Fibroblast of mammary gland (primary cell): ENCODE results near the gene CACNB2.

Experiments
- DNase-seq: peaks from one replicate; pipeline ENCODE4 v3.0.0-alpha.2; 2010; ENCODE audit warnings: low read depth
- H3K4me3 ChIP-seq: 2 replicates; pipeline ENCODE4 v1.5.1; 2011; ENCODE audit warnings: low read depth, mild to moderate bottlenecking, low read length, moderate library complexity; ENCODE audit not compliant: control insufficient read depth
- CTCF ChIP-seq: conservative IDR thresholded peaks from 2 replicates; pipeline ENCODE4 v1.5.1; 2011; ENCODE audit warnings: low read depth, low read length, inconsistent platforms; ENCODE audit not compliant: control insufficient read depth, insufficient read depth

The CACNB2 gene

GRCh38 chr10:18417950-18418527 is 277.8 kb downstream of the CACNB2 start:
- H3K4me3 ChIP-seq = no peak overlapping the region
- DNase-seq = no peak
- no peak for TF ChIP-seq CTCF

DNA sequence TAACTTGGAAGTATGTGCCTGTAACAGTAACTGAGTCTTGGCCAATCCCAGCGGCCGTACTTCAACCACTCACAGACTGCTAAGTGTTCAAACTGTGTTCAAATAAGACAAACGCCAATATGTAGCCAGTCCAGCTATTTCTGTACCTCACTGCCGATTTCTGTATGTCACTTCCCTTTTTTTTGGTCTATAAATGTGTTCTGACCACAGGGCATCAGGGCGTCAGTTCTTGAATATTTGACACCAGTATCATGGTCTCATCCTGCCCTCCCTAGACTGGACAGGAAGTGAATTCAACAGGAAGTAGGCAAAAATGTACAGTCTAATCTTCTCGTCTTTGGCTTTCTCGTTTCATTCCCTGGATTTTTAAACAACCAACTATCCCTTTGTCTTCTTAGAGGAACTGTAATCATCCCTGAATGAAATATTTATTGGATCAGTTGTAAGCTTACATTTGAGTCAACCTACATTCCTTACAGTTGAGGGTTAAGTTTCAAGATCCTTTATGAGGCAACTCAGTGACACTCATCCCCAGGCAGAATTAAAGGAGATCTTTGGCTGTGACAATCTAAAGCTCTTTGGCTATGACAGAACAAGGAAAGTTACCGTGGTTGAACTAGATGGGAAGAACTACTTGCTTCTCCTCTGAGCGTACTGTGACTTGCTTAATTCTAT is 278.5 kb downstream of the CACNB2 start:
- peak; percentile 1 for DNase-seq
- H3K4me3 ChIP-seq = no peak overlapping the region
- TF ChIP-seq CTCF = no peak

DNA sequence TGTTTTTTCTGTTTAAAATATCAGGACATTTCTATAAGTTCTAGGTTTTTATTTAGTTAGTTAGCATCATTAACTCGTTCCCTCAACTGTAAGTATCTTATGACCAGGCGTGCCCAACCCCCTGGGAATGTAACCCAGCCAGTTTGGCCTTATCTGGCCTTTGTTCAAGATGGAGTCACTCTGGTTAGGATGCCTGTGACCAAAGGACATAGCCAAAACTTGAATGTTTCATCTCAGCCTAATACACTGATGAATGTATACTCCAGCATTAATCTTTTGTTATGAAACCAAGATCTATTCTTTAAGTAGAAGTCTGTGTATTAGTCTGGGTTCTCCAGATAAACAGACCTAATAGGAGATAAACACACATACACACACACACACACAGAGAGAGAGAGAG is 279.7 kb downstream of the CACNB2 start:
- TF ChIP-seq CTCF = no peak
- DNase-seq = no peak
- no peak overlapping the region for H3K4me3 ChIP-seq

DNA sequence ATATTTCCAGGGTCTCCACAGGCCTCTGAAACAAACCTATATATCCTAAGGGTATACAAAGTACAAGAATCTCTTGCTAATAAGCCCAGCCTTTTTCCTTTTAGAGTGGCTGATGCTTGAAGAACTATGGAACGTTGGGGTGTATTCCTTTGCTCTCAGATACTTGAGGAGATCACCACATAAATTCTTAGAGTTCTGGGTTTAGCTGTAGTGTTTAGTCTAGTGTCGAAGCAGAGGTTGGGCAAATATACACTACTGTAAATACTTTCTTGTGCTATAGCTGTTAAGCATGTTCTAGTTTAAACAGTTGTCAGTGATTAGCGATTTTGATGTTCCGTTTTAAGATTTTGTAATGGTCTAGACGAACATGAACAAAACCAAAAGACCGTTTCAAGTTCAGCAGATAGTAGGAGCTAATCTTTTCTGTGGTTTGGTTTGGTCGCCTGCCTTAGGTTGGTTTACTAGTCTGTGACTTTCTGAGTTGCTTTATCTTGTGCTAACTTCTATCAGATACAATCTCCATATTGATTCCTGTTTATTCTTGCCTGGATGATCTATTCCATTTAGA is 281.6 kb downstream of the CACNB2 start:
- no peak for DNase-seq
- no peak overlapping the region for H3K4me3 ChIP-seq
- no peak for TF ChIP-seq CTCF

- no peak for DNase-seq
- H3K4me3 ChIP-seq = no peak overlapping the region
- TF ChIP-seq CTCF = no peak
Observed at GRCh38 chr10:18423058-18423637, 282.9 kb downstream of the CACNB2 start.

DNA sequence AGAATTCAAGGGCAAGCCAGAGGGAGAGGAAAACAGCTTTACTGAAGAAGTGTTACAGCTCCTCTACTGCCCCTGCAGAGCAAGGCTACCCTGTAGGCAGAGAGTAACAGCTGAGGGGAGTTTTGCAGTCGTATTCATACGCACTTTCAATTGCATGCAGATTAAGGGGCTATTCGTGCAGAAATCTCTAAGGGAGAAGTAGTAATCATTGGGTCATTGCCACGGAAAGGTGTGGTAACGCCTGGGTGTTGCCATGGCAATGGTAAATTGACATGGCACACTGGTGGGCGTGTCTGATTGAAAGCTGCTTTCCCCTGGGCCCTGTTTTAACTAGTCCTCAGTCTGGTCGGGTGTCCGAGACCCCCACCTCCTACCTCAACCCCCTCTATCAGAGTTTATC is 284.0 kb downstream of the CACNB2 start:
- DNase-seq = no peak
- no peak overlapping the region for H3K4me3 ChIP-seq
- no peak for TF ChIP-seq CTCF
